ENCODE measurements around the gene KCNK16.

KCNK16 gene

DNA sequence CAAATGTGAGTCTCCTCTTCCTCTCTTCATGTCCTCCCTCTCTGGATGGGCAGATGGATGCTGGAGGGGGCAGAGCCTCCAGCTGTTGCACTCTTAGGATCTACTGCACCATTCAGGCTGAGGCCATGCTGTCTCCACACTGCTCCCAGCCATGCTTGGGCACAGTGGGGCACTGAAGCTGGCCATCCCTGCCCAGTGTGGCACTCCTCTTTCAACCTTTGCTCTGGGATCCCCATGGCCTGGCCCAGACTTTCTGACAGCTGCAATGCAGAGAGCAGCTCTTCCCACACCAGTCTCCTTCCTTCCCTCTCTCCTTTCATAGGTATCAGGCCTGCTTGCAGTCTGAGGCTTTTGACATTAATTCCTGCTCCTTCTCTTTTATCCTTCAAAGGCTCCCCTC lies 17.6 kb downstream of the KCNK16 start:
- peaks cover 2% of the 10 kb centered on the region for H3K27me3 Mint-ChIP-seq
- no peak for DNase-seq
- no peaks in the 10 kb centered on the region for H3K36me3 Mint-ChIP-seq (ENCODE audit: low read depth)
- H3K4me3 Mint-ChIP-seq: no peak overlapping the region
- H3K9me3 Mint-ChIP-seq: no peaks in the 10 kb centered on the region
- H3K27ac Mint-ChIP-seq: no peak overlapping the region
- ATAC-seq: no peak
- H3K4me1 Mint-ChIP-seq: peaks cover 6% of the 10 kb centered on the region

- Mint-ChIP-seq H3K4me1 (peaks cover 6% of the 10 kb centered on the region), H3K9me3 (no peaks in the 10 kb centered on the region), H3K36me3 (ENCODE audit: low read depth) (no peaks in the 10 kb centered on the region), H3K27me3 (peaks cover 2% of the 10 kb centered on the region), H3K27ac (no peak overlapping the region), H3K4me3 (no peak overlapping the region)
- DNase-seq (no peak), ATAC-seq (no peak)
These were observed 18.9 kb downstream of the KCNK16 start for GRCh38 chr6:39303425-39304153.

DNA sequence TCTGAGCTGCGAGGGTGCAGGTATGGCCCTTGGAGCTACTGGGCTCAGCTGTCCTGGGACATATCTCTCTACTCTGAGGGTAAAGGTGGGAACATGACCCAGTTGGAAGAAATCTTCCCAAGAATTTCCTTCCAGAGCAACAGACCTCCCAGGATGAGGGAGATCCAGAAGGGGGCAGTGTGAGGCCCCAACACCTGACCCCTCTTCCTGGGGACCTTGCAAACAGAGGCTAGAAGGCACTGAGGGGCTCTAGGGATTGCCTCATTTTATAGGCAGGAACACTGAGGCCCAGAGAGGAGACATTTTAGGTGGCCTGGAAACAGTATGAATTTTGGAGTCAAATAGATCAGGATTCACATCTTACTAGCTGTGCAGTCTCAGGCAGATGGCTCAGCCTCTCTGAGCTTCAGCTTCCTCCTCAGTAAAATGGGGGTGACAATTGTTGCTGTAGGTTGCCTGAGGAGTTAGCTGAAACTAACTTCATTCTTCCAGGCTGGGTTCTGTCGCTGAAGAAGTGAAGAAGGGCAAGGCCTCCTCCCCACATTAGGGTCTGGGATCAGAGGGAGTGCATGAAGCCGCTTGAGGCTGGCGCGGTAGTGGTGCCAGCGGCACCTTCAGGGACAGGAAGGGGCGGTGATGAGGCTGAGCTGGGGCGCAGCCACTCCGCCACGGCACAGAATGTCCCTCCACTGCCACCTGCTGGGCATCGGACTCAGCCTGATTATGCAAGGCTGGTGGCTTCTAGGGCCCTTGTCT lies 19.7 kb downstream of the KCNK16 start:
- Mint-ChIP-seq H3K9me3 (no peaks in the 10 kb centered on the region), H3K36me3 (ENCODE audit: low read depth) (no peaks in the 10 kb centered on the region), H3K4me1 (peaks cover 6% of the 10 kb centered on the region), H3K27ac (peak overlapping the region; percentile 17), H3K27me3 (peaks cover 2% of the 10 kb centered on the region), H3K4me3 (peak overlapping the region; percentile 25)
- peak; percentile 94 for ATAC-seq
- DNase-seq: peak; percentile 94

- H3K36me3 Mint-ChIP-seq (ENCODE audit: low read depth): no peaks in the 10 kb centered on the region
- H3K27me3 Mint-ChIP-seq: no peaks in the 10 kb centered on the region
- no peak for ATAC-seq
- no peaks in the 10 kb centered on the region for H3K9me3 Mint-ChIP-seq
- H3K27ac Mint-ChIP-seq: no peak overlapping the region
- DNase-seq: no peak
- peaks cover 6% of the 10 kb centered on the region for H3K4me1 Mint-ChIP-seq
- H3K4me3 Mint-ChIP-seq: no peak overlapping the region
These were observed 20.5 kb downstream of the KCNK16 start for GRCh38 chr6:39302011-39302410.

GRCh38 chr6:39301606-39302005 lies 20.9 kb downstream of the KCNK16 start:
- no peaks in the 10 kb centered on the region for H3K36me3 Mint-ChIP-seq (ENCODE audit: low read depth)
- H3K9me3 Mint-ChIP-seq: no peaks in the 10 kb centered on the region
- H3K4me3 Mint-ChIP-seq: no peak overlapping the region
- H3K27me3 Mint-ChIP-seq: no peaks in the 10 kb centered on the region
- ATAC-seq: no peak
- H3K4me1 Mint-ChIP-seq: peaks cover 6% of the 10 kb centered on the region
- no peak for DNase-seq
- no peak overlapping the region for H3K27ac Mint-ChIP-seq

DNA sequence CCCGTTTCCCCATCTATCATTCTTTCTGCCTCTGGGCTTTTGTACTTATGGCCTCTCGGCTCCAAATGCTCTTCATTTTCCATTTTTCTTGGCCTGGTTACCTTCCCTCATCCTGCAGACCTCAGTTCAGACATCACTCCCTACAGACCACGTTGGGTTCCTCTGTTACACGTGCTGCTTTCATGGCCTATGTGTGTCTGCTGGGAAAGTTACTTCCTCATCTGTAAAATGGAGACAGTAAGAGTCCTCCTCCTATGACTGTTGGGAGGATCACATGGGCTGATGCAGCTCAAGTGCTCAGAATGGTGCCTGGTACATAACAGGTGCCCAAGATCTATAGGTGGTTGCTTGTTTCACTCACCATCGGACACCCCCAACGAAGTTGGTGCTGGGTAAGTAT lies 21.8 kb downstream of the KCNK16 start:
- no peak overlapping the region for H3K27ac Mint-ChIP-seq

GRCh38 chr6:39298061-39298460 lies 24.4 kb downstream of the KCNK16 start:
- DNase-seq (no peak), ATAC-seq (no peak)
- Mint-ChIP-seq H3K27me3 (no peaks in the 10 kb centered on the region), H3K4me3 (no peak overlapping the region), H3K36me3 (ENCODE audit: low read depth) (no peaks in the 10 kb centered on the region), H3K27ac (no peak overlapping the region), H3K4me1 (peaks cover 5% of the 10 kb centered on the region), H3K9me3 (no peaks in the 10 kb centered on the region)

More for the DNA sequence above, 21.8 kb downstream of the KCNK16 start:
- no peak overlapping the region for H3K4me3 Mint-ChIP-seq
- H3K27me3 Mint-ChIP-seq: no peaks in the 10 kb centered on the region
- H3K9me3 Mint-ChIP-seq: no peaks in the 10 kb centered on the region
- ATAC-seq: no peak
- DNase-seq: no peak
- peaks cover 6% of the 10 kb centered on the region for H3K4me1 Mint-ChIP-seq
- no peaks in the 10 kb centered on the region for H3K36me3 Mint-ChIP-seq (ENCODE audit: low read depth)

GRCh38 chr6:39296745-39297640 lies 25.5 kb downstream of the KCNK16 start:
- ATAC-seq (no peak), DNase-seq (no peak)

GRCh38 chr6:39295611-39296011 lies 26.9 kb downstream of the KCNK16 start:
- Mint-ChIP-seq H3K4me1 (no peaks in the 10 kb centered on the region), H3K27ac (no peak overlapping the region), H3K36me3 (ENCODE audit: low read depth) (no peaks in the 10 kb centered on the region), H3K27me3 (peaks cover 3% of the 10 kb centered on the region), H3K4me3 (no peak overlapping the region), H3K9me3 (no peaks in the 10 kb centered on the region)
- ATAC-seq: no peak
- DNase-seq: no peak

More at GRCh38 chr6:39296745-39297640, 25.5 kb downstream of the KCNK16 start:
- H3K27ac Mint-ChIP-seq: no peak overlapping the region
- H3K4me3 Mint-ChIP-seq: no peak overlapping the region
- H3K4me1 Mint-ChIP-seq: no peaks in the 10 kb centered on the region
- no peaks in the 10 kb centered on the region for H3K9me3 Mint-ChIP-seq
- no peaks in the 10 kb centered on the region for H3K36me3 Mint-ChIP-seq (ENCODE audit: low read depth)
- peaks cover 3% of the 10 kb centered on the region for H3K27me3 Mint-ChIP-seq

GRCh38 chr6:39294899-39295298 lies 27.6 kb downstream of the KCNK16 start:
- ATAC-seq (no peak), DNase-seq (no peak)
- Mint-ChIP-seq H3K27me3 (peaks cover 3% of the 10 kb centered on the region), H3K4me3 (no peak overlapping the region), H3K9me3 (no peaks in the 10 kb centered on the region), H3K27ac (no peak overlapping the region), H3K36me3 (ENCODE audit: low read depth) (no peaks in the 10 kb centered on the region), H3K4me1 (no peaks in the 10 kb centered on the region)

DNA sequence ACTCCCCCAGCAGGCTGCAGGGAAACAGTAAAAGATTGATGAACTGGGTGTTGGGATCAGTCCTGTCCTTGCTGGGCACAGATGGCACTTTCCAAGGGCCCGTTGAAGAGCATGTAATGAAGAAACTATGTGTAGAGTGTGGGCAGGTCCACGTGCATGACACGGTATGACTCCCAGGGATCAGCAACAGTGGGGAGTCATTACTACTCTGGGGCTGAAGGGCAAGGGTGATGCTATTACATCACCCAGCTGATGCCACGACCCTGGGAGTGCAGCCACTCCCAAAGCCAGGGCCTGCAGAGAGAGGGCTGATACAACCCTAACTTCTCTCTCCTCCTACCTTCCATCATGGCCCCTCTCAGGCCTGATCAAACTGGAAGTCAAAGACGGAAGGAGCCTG lies 28.4 kb downstream of the KCNK16 start:
- DNase-seq (no peak), ATAC-seq (peak; percentile 48)
- Mint-ChIP-seq H3K4me1 (no peaks in the 10 kb centered on the region), H3K36me3 (ENCODE audit: low read depth) (no peaks in the 10 kb centered on the region), H3K4me3 (no peak overlapping the region), H3K27me3 (peaks cover 3% of the 10 kb centered on the region), H3K27ac (no peak overlapping the region), H3K9me3 (peaks cover 1% of the 10 kb centered on the region)

GRCh38 chr6:39292637-39293036 lies 29.9 kb downstream of the KCNK16 start:
- Mint-ChIP-seq H3K27ac (no peak overlapping the region), H3K27me3 (peaks cover 3% of the 10 kb centered on the region), H3K4me3 (no peak overlapping the region), H3K9me3 (peaks cover 4% of the 10 kb centered on the region), H3K4me1 (no peaks in the 10 kb centered on the region), H3K36me3 (ENCODE audit: low read depth) (no peaks in the 10 kb centered on the region)
- no peak for ATAC-seq
- no peak for DNase-seq

GRCh38 chr6:39289490-39289889 lies 33.0 kb downstream of the KCNK16 start:
- peak; percentile 52 for ATAC-seq
- no peaks in the 10 kb centered on the region for H3K36me3 Mint-ChIP-seq (ENCODE audit: low read depth)
- DNase-seq: no peak

DNA sequence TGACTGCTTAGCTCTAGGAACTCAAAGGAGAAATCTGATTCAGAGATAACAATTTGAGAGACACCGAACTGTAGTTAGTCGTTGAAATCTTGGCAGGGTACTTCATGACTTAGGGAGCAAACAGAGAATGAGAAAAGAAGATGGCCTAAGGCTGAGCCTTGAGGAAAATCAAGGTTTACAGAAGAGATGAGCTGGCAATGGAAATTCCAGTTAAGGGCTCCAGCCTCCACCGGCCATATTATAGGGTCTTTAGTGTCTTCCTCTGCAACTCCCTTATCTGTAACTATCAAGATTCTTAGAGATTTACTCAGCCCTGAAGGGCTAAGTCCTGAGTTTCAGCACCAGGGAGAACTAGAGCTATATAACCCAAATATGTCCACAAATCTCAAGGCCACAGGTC lies 34.9 kb downstream of the KCNK16 start:
- Mint-ChIP-seq H3K36me3 (ENCODE audit: low read depth) (no peaks in the 10 kb centered on the region), H3K4me3 (no peak overlapping the region)
- DNase-seq: no peak

More at GRCh38 chr6:39289490-39289889, 33.0 kb downstream of the KCNK16 start:
- Mint-ChIP-seq H3K4me3 (no peak overlapping the region), H3K4me1 (no peaks in the 10 kb centered on the region), H3K9me3 (peaks cover 4% of the 10 kb centered on the region), H3K27me3 (peaks cover 8% of the 10 kb centered on the region), H3K27ac (no peak overlapping the region)

More for the DNA sequence above, 34.9 kb downstream of the KCNK16 start:
- no peak for ATAC-seq
- Mint-ChIP-seq H3K27ac (no peak overlapping the region), H3K27me3 (peaks cover 8% of the 10 kb centered on the region), H3K9me3 (peaks cover 4% of the 10 kb centered on the region), H3K4me1 (no peaks in the 10 kb centered on the region)
